Right ventricle myocardium superior (tissue), 1 donor: ENCODE results near the gene RPL19. TPM values are rescaled to one million over a fixed set of nuclear protein-coding genes. Genes with fewer than 3 reads are reported as not detected.
A peak's percentile ranks its signal among the peaks of the same experiment; 100 is the strongest.
"Not testable (repeated sequence)": the region's sequence is repeated elsewhere in the genome, so short reads cannot be mapped to it uniquely, and the experiment has no call there.

Experiments used
- ATAC-seq: fragments of 200-7000 bp; cut with Tn5 transposase; one replicate; pipeline ENCODE4 v1.9.1; 2020; ENCODE audit warnings: mild to moderate bottlenecking; ENCODE audit not compliant: poor library complexity
- DNase-seq: peaks from one replicate; pipeline ENCODE4 v3.0.0-alpha.2; 2020
- intact Hi-C: fragments of 100-400 bp; cut with DNase I; formaldehyde crosslinking; loops from one replicate; pipeline ENCODE4 v1.11.2; 2022
- long read RNA-seq: library from polyadenylated mRNA; unstranded; transcript quantifications from one replicate; pipeline ENCODE4 v2.0.0, GENCODE V29; 2021
- total RNA-seq: library from RNA; stranded (reverse); fragmentation: NEBNext Ultra II Directional; extraction: Animal tissue kit (Norgen Biotek cat#: 25700); gene quantifications from one replicate; pipeline ENCODE4 v1.2.1, GENCODE V29; 2021
- donor health status: DM: no; HTN: yes; CAD: no; lungs with severe emphysema.

RPL19 gene
- 934 TPM for total RNA-seq
- long read RNA-seq, transcript RPL19-201 (6 exons, 737 nt), result major isoform, 332 of 358 reads
- long read RNA-seq, partial matches to known transcripts, result 22 of 358 reads
- long read RNA-seq, other reads (novel, unspliced or antisense), result 2 of 358 reads

GRCh38 chr17:39200070-39200879, at the start of gene RPL19:
TSS of gene RPL19 (plus strand) at chr17:39200283. CDS start at chr17:39200345, 62 bp downstream.
- peak; percentile 84 for ATAC-seq
- intact Hi-C loops, result no loop called here

DNA sequence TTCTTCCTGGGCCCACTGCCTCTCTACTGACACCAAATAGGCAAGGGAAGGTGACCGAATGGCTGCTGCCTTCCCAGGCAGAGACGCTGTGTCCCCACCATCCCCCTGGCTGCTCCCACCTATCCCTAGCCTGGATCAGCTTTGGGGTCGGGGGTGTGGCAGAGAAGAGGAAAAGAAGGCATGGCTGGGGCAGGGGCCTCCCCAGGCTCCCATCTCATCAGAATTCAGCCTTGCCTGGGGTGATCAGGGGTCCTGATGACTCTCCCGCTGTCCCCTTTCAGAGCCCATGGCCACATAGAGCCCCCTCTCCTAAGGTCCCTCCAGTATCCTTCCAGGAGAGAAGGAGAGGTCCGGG, 49.3 kb upstream of the RPL19 start:
- DNase-seq, result no peak
- no peak for ATAC-seq
- intact Hi-C loops, result loop anchor here (5.0 kb wide), 2 partner anchors 83 to 168 kb away; no protein-coding TSS in a partner anchor

More at GRCh38 chr17:39200070-39200879, at the start of gene RPL19:
- DNase-seq, result peak; percentile 86

GRCh38 chr17:39151150-39151942, 48.7 kb upstream of the RPL19 start, which contains the start of gene PLXDC1:
TSS of gene PLXDC1 (minus strand) at chr17:39151637. CDS start at chr17:39151437, 200 bp downstream.
- no peak for DNase-seq
- intact Hi-C loops, result loop anchor here (5.0 kb wide), 2 partner anchors 84 to 169 kb away; no protein-coding TSS in a partner anchor
- ATAC-seq, result no peak

GRCh38 chr17:39151943-39152818, 47.9 kb upstream of the RPL19 start:
- intact Hi-C loops, result loop anchor here (5.0 kb wide), 2 partner anchors 85 to 170 kb away; no protein-coding TSS in a partner anchor
- ATAC-seq, result peak; percentile 6
- peak; percentile 59 for DNase-seq

- intact Hi-C loops, result loop anchor here (5.0 kb wide), 2 partner anchors 86 to 171 kb away; no protein-coding TSS in a partner anchor
- ATAC-seq, result peak; percentile 90
- peak; percentile 93 for DNase-seq
These were observed 46.5 kb upstream of the RPL19 start for GRCh38 chr17:39153599-39154051.

GRCh38 chr17:39155654-39156053, 44.4 kb upstream of the RPL19 start:
- no peak for ATAC-seq
- intact Hi-C loops, result no loop called here
- DNase-seq, result no peak

GRCh38 chr17:39156491-39156890, 43.6 kb upstream of the RPL19 start:
- no peak for ATAC-seq
- no peak for DNase-seq
- intact Hi-C loops, result no loop called here

DNA sequence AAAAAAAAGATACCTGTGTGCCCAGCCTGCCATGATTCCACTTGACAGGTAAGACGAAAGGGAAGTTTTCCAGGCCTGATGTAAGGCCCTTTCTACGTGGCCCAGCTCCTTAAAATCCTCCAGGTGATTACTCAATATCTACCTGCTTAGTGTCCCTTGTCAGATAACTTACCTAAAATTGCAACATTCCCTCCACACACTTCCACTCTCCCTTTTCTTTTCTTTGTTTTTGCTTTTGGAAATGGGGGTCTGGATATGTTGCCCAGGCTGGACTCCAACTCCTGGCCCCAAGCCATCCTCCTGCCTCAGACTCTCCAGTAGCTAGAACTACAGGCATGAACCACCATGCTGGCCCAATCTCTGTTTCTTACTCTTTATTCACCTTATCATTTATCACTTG, 41.5 kb upstream of the RPL19 start:
- intact Hi-C loops, result no loop called here
- ATAC-seq (no peak), DNase-seq (no peak)

DNA sequence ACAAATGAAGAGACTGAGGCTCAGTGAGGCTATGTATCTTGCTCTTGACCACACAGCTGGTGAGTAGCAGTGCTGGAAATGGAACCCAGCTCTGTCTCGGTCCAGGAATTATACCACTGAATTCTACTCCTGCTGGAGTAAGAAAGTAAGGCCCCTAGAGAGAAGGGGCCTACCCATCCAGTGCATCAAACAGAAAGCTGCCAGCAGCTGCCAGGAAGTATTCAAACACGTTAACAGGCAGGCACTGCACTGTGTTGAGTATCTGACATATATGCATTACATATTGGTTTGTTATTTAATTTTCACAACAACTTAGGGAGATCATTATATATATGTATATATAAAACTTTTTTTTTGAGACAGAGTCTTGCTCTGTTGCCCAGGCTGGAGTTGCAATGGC, 38.1 kb upstream of the RPL19 start:
- ATAC-seq, result no peak
- DNase-seq, result no peak
- intact Hi-C loops, result no loop called here

DNA sequence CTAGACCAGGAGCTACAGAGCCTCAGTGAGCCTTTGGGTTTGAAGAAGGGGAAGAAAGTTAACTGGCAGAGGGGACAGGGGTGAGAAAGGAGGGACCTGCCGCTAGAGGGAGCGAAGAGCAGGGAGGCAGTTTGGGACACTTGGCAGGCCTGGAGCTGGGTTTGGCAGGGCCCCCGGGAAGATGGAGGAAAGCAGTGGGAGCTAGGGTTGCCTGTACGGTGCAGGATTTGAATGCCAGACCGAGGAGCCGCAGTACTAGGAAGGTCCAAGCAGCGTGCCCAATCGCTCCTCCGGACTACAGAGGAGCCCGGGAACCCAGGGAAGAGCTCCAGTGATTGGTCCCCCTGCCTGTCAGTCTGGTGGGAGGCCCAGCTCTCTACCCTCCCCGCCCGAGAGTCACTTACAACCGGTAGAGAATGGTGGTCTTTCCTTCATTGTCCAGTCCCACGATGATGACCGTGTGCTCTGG, 35.4 kb upstream of the RPL19 start:
- DNase-seq, result peak; percentile 95
- intact Hi-C loops, result no loop called here
- peak; percentile 91 for ATAC-seq

DNA sequence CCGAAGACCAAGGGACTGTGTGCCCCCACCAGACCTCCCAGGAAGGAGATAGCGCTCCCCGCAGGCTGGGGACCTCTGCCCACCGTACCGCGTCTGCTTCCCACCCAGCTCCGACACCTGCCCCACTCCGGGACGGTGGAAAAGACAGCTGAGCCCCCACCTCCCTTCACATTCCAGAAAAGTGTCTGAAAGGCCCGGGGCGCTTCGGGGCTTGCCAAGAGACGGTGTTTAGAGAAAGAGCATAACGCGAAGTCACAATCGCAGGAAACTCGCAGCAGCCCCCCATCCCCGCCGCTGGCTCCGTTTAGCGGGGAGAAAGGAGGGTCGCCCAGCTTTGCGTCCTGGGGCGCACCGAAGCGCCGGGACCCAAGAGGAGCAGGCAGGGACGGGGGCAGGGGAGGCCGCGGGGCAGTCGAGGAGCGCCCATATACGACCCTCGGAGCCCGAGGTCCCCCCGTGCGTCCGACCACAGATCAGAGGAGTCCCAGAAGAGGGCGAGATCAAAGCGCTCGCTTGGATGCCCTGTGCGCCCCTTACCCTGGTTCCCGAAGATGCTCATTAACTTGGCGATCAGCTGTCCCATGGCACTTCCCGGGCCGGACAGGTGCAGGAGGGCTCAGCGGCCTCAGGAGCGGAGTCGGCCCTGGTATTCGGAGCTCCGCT, 34.8 kb upstream of the RPL19 start:
- intact Hi-C loops, result no loop called here
- peak; percentile 5 for ATAC-seq
- no peak for DNase-seq

- no peak for DNase-seq
- intact Hi-C loops, result no loop called here
- ATAC-seq, result no peak
These were observed 34.2 kb upstream of the RPL19 start, which contains the start of gene ARL5C for GRCh38 chr17:39165841-39166349. TSS of gene ARL5C (minus strand) at chr17:39166161. CDS start at chr17:39165760, 401 bp downstream.

GRCh38 chr17:39166437-39167335, 33.4 kb upstream of the RPL19 start:
- no peak for ATAC-seq
- DNase-seq, result no peak
- intact Hi-C loops, result no loop called here

- DNase-seq, result no peak
- peak; percentile 44 for ATAC-seq
- intact Hi-C loops, result no loop called here
These were observed 32.6 kb upstream of the RPL19 start for GRCh38 chr17:39167476-39167875.

GRCh38 chr17:39168503-39168902, 31.6 kb upstream of the RPL19 start:
- ATAC-seq, DNase-seq, intact Hi-C loops: not testable (repeated sequence)

DNA sequence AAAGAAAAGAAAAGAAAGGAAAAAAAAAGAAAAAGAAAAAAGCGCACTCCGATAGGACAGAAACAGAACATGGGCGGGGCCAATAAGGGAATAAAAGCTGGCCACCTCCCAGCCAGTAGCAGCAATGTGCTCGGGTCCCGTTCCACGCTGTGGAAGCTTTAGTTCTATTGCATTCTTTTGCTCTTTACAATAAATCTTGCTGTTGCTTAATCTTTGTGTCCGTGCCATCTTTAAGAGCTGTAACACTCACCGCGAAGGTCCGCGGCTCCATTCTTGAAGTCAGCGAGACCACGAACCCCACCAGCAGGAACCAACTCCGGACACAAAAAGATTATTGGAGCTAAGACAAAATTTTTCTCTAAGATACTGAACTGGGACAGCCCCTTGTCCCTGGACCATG, 31.0 kb upstream of the RPL19 start:
- intact Hi-C loops, result no loop called here
- DNase-seq (no peak), ATAC-seq (no peak)
